Endothelial cell of umbilical vein (primary cell): ENCODE data around the gene MARCHF11. TPM values are rescaled to one million over a fixed set of nuclear protein-coding genes. Genes with fewer than 3 reads are reported as not detected.

ENCODE experiments used
- BruUV-seq: library from RNA; stranded (reverse); fragments of 400-500 nt; replicated peaks from 2 replicates; lab custom pipeline; 2021; lab: Mats Ljungman, UMichigan
- CTCF ChIA-PET: fragments of 300-600, 350-600 bp; sonication (Branson Sonifier 250); formaldehyde crosslinking; loops from one replicate; lab custom pipeline; 2021; ENCODE audit warnings: antibody characterized with exemption, inconsistent platforms; lab: Charles Lee
- POLR2A ChIA-PET: fragments of 300-600, 350-600 bp; sonication (Branson Sonifier 250); formaldehyde crosslinking; loops from one replicate; lab custom pipeline; 2021; ENCODE audit warnings: antibody characterized with exemption, inconsistent platforms; lab: Charles Lee
- DNase-seq: peaks from one replicate; pipeline ENCODE4 v3.0.0-alpha.2; 2011; ENCODE audit warnings: low read depth, low spot score
- FAIRE-seq: peaks from 2 replicates; lab custom pipeline; 2011; peaks lifted over from hg19 to GRCh38; lab: Jason Lieb, UNC
- H2AFZ ChIP-seq: 2 replicates; pipeline ENCODE4 v1.6.0; 2012; ENCODE audit warnings: low read depth, low read length, control low read depth, inconsistent platforms
- H3K27ac ChIP-seq: 2 replicates; pipeline ENCODE4 v1.5.1; 2011; ENCODE audit warnings: low read depth, mild to moderate bottlenecking, control low read depth, low read length, moderate library complexity; ENCODE audit not compliant: insufficient read depth
- H3K27me3 ChIP-seq, 2 experiments: 2 replicates each; pipeline versions ENCODE4 v1.6.0 to v1.6.1; 2011; ENCODE audit warnings: low read length in 2 of 2, mixed read lengths in 1 of 2; ENCODE audit not compliant: control insufficient read depth in 2 of 2, insufficient read depth in 2 of 2
- H3K36me3 ChIP-seq, 2 experiments: 2 replicates in 1 of 2; 3 replicates in 1 of 2; pipeline ENCODE4 v1.5.1; 2011; ENCODE audit warnings: low read length in 2 of 2, mild to moderate bottlenecking in 1 of 2, moderate library complexity in 1 of 2; ENCODE audit not compliant: control insufficient read depth in 2 of 2, insufficient read depth in 2 of 2; ENCODE audit errors: extremely low read depth in 1 of 2
- H3K4me1 ChIP-seq: 3 replicates; pipeline ENCODE4 v1.5.1; 2011; ENCODE audit warnings: mild to moderate bottlenecking, low read length; ENCODE audit not compliant: control insufficient read depth, insufficient read depth; ENCODE audit errors: extremely low read depth
- H3K4me2 ChIP-seq: 2 replicates; pipeline ENCODE4 v1.6.1; 2011; ENCODE audit warnings: low read length, control low read depth, mixed read lengths; ENCODE audit not compliant: insufficient read depth
- H3K4me3 ChIP-seq, 3 experiments: fragments of 200-600 bp in 1 of 3; sonication (generic), shearing (Covaris generic) in 1 of 3; replicated peaks in 1 of 3; 2 replicates each; pipeline ENCODE4 v1.5.1; 2011 to 2016; ENCODE audit warnings: control low read depth in 3 of 3, low read length in 3 of 3, mild to moderate bottlenecking in 2 of 3, inconsistent platforms in 1 of 3, low read depth in 1 of 3, moderate library complexity in 1 of 3; ENCODE audit not compliant: insufficient read depth in 1 of 3
- H3K79me2 ChIP-seq: 2 replicates; pipeline ENCODE4 v1.6.0; 2012; ENCODE audit warnings: low read length, inconsistent platforms; ENCODE audit not compliant: control insufficient read depth, insufficient read depth
- H3K9ac ChIP-seq: replicated peaks from 2 replicates; pipeline ENCODE3; 2011; ENCODE audit warnings: low read length, control low read depth; ENCODE audit not compliant: insufficient read depth; ENCODE audit errors: extremely low read depth
- H3K9me1 ChIP-seq: replicated peaks from 3 replicates; pipeline ENCODE4 v1.6.0; 2011; ENCODE audit warnings: mild to moderate bottlenecking, low read length; ENCODE audit not compliant: control insufficient read depth, insufficient read depth; ENCODE audit errors: extremely low read depth
- H3K9me3 ChIP-seq: replicated peaks from 2 replicates; pipeline ENCODE4 v1.5.1; 2012; ENCODE audit warnings: low read length, inconsistent platforms; ENCODE audit not compliant: control insufficient read depth, insufficient read depth
- H4K20me1 ChIP-seq: replicated peaks from 2 replicates; pipeline ENCODE3; 2011; ENCODE audit warnings: mild to moderate bottlenecking, low read length; ENCODE audit not compliant: control insufficient read depth, insufficient read depth; ENCODE audit errors: extremely low read depth
- EZH2 ChIP-seq: IDR thresholded peaks from 2 replicates; pipeline ENCODE4 v1.6.1; 2012; ENCODE audit warnings: borderline replicate concordance, low read depth, mild to moderate bottlenecking, moderate library complexity, low read length, inconsistent platforms; ENCODE audit not compliant: severe bottlenecking
- FOS ChIP-seq: IDR thresholded peaks from 2 replicates; pipeline ENCODE4 v1.6.1; 2011; ENCODE audit warnings: mild to moderate bottlenecking, low read length, moderate library complexity, borderline replicate concordance; ENCODE audit not compliant: insufficient read depth
- JUN ChIP-seq: IDR thresholded peaks from 2 replicates; pipeline ENCODE4 v1.6.1; 2011; ENCODE audit warnings: borderline replicate concordance, low read depth; ENCODE audit not compliant: insufficient read length, insufficient read depth
- MYC ChIP-seq: IDR thresholded peaks from one replicate; pipeline ENCODE4 v1.6.1; 2011; ENCODE audit warnings: mild to moderate bottlenecking, low read depth, low read length
- POLR2A ChIP-seq: IDR thresholded peaks from 2 replicates; pipeline ENCODE4 v1.6.1; 2012; ENCODE audit warnings: low read depth, mild to moderate bottlenecking, control low read depth, low read length
- dilution Hi-C: fragments of 300-500 bp; cut with MboI; formaldehyde crosslinking; loops from one replicate; pipeline ENCODE4 v1.15.0; 2019; ENCODE audit warnings: low sequenced_read_pairs; ENCODE audit not compliant: extremely low pct_ligation_motif_present
- intact Hi-C: fragments of 100-400 bp; cut with micrococcal nuclease; formaldehyde crosslinking; loops from one replicate; pipeline ENCODE4 v1.10.0; 2022
- polyA plus RNA-seq, 4 experiments: library from polyadenylated mRNA; depleted of rRNA in 3 of 4; stranded (reverse) in 3 of 4; unstranded in 1 of 4; fragments of >200 nt; gene quantifications; 2 replicates each; pipeline versions ENCODE4 v1.2.1 to v1.2.3, GENCODE V29; 2011 to 2012; ENCODE audit warnings: missing spikeins in 1 of 4
- total RNA-seq: library from RNA; stranded (reverse); gene quantifications from 2 replicates; pipeline ENCODE4 v1.2.3, GENCODE V29; 2021
- TF ChIP-seq, protein P1 (sequence below), 2 donors: IDR thresholded peaks; 1 replicate in 1 of 2; 2 replicates in 1 of 2; pipeline ENCODE4 v1.5.1; 2011; ENCODE audit warnings: low read length in 2 of 2, mild to moderate bottlenecking in 2 of 2, moderate library complexity in 2 of 2, control low read depth in 1 of 2, inconsistent platforms in 1 of 2, low read depth in 1 of 2; ENCODE audit not compliant: insufficient read depth in 1 of 2; ENCODE audit errors: extremely low read depth in 1 of 2
- TF ChIP-seq, protein P2 (sequence below): IDR thresholded peaks from 2 replicates; pipeline ENCODE4 v1.6.1; 2011; ENCODE audit not compliant: insufficient read depth, insufficient read length

Gene MARCHF11
- total and polyA plus RNA-seq, 2 donors (not counting 3 experiments of a cell fraction or from before 2014, with no cell fraction given) = not detected

DNA sequence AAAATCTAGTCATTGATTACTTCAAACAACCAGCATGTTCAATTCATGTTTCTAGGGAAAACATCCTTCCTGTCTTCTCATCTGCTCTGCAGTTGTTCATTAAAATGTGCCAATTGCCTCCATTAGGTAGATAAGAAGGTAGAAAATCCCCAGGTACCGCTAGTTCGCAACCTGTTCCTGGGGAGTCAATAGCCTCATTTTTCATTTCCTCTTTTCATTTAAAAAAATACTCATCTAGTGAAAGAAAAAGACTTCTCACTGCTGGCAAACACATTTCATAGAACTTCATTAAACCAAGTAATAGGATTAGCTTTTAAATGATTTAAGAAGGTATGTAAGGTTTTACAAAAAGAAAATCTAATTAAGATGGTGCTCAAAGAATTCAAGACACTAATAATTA, 113.3 kb downstream of the MARCHF11 start:
- H4K20me1 ChIP-seq = no peaks in the 10 kb centered on the region
- no peaks in the 10 kb centered on the region for H3K36me3 ChIP-seq
- no peak overlapping the region for H3K4me3 ChIP-seq
- no peak for FAIRE-seq
- intact Hi-C loops (no loop called here), dilution Hi-C loops (no loop called here)
- no peaks in the 10 kb centered on the region for H3K79me2 ChIP-seq
- BruUV-seq = no TSS peak
- H3K9me1 ChIP-seq = no peaks in the 10 kb centered on the region
- H3K27me3 ChIP-seq = peaks cover 0 to 4% of the 10 kb centered on the region in 2 experiments
- no peaks in the 10 kb centered on the region for H3K9me3 ChIP-seq
- ChIA-PET POLR2A (no interaction called here), CTCF (no interaction called here)
- H2AFZ ChIP-seq = no peak overlapping the region
- H3K4me1 ChIP-seq = no peaks in the 10 kb centered on the region
- H3K27ac ChIP-seq = no peak overlapping the region
- DNase-seq = no peak
- TF ChIP-seq EZH2 (no peak), MYC (no peak), POLR2A (no peak), JUN (no peak), FOS (no peak)
- TF ChIP-seq, protein P1, sequence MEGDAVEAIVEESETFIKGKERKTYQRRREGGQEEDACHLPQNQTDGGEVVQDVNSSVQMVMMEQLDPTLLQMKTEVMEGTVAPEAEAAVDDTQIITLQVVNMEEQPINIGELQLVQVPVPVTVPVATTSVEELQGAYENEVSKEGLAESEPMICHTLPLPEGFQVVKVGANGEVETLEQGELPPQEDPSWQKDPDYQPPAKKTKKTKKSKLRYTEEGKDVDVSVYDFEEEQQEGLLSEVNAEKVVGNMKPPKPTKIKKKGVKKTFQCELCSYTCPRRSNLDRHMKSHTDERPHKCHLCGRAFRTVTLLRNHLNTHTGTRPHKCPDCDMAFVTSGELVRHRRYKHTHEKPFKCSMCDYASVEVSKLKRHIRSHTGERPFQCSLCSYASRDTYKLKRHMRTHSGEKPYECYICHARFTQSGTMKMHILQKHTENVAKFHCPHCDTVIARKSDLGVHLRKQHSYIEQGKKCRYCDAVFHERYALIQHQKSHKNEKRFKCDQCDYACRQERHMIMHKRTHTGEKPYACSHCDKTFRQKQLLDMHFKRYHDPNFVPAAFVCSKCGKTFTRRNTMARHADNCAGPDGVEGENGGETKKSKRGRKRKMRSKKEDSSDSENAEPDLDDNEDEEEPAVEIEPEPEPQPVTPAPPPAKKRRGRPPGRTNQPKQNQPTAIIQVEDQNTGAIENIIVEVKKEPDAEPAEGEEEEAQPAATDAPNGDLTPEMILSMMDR (IDR thresholded peaks at IDR 0.05; ENCODE audit: extremely low read depth in 1 of 2, insufficient read depth in 1 of 2, low read depth in 1 of 2, low read length in 2 of 2) = no peak
- TF ChIP-seq, protein P2, sequence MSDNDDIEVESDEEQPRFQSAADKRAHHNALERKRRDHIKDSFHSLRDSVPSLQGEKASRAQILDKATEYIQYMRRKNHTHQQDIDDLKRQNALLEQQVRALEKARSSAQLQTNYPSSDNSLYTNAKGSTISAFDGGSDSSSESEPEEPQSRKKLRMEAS = no peak
- H3K4me2 ChIP-seq = no peak overlapping the region
- no peak overlapping the region for H3K9ac ChIP-seq
